HL-60 (cell line): ENCODE results near the gene DNASE1L3.

Source experiments
- CTCF ChIP-seq: IDR thresholded peaks from one replicate; pipeline ENCODE4 v1.5.1; 2011; ENCODE audit warnings: low read length, control low read depth, inconsistent platforms; ENCODE audit not compliant: insufficient read depth
- POLR2AphosphoS5 ChIP-seq: IDR thresholded peaks from 2 replicates; pipeline ENCODE4 v1.6.1; 2012; ENCODE audit warnings: low read depth
- REST ChIP-seq: IDR thresholded peaks from 2 replicates; pipeline ENCODE4 v1.6.1; 2012; ENCODE audit warnings: low read depth; ENCODE audit not compliant: insufficient replicate concordance

DNA sequence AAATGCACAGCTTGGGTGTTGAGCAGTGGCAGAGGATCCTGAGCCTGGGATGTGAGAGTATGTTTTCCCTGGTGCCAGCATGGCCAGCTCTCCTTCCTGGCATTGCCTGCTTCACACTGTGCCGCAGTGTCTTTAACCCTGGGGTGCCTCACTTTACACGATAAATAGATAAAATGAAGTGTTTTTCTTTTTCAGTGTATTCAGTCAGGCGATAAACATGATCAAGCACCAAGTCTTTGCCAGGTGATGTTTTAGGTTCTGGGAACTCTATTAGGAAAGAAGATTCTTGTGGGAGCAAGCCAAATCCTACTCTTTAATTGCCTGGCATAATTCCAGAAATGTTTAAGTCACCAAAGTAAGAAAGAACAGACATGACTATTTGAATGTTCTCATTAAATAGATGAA is 40.9 kb upstream of the DNASE1L3 start:
- TF ChIP-seq CTCF, result no peak
- TF ChIP-seq POLR2AphosphoS5, result no peak
- TF ChIP-seq REST, result no peak
